CD4-positive, alpha-beta T cell treated with Interleukin-15 for 4 hours (primary cell): Measurements from ENCODE around the gene WDPCP.
"Not testable (repeated sequence)": the region's sequence is repeated elsewhere in the genome, so short reads cannot be mapped to it uniquely, and the experiment has no call there.

Source experiments
- DNase-seq: peaks from one replicate; pipeline ENCODE4 v3.0.0-alpha.2; 2020; ENCODE audit warnings: low spot score

WDPCP gene

DNA sequence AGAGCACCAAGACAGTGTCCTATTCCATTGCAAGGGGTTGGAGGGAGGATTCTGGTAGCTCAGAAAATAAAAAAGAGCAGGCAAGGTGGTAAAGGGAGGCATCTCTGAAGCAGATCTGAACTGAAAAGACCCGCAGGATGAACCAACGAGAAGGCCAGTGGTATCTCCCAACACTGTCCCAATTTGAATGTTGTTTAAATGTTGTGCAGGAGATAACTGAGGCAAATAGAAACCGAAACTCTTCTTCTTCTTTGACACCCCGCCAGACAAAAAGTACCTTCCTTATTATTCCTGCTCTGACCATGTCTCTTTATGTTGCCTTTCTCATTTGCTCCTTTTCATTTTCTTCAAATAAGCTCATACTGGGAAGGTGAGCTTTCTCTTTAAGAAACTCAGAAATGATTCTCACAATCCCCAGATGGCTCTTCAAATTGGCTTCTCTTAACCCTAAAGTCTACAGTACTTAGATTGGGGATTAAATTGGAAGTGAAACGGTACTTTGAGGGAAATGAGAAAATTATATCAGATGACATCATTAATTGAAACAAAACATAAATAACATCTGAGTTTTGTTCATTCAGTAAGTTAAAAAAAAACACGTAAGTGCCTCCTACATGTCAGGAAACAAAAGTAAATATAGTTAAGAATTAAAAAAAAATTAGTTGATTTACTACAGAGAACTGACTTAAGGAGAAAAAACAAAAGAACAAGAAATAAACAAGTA lies 143.6 kb downstream of the WDPCP start:
- DNase-seq: no peak

DNA sequence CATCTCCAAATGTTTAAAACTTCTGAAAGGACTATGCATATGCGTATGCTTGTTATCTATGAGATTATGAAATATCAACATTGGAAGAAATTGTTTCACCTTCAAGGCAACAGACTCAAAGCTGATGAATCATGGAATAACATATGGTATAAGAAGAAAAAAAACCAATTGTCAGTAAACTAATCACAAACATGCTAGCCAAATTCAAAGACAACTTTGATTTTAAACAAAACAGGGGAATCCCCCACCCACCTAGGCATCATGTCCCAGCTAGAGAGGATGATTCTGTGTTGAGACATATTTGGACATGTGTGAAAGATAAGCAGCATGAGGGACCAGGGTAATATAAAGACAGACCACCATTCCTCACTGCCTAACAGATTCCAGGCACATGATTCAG lies 147.7 kb downstream of the WDPCP start:
- no peak for DNase-seq

DNA sequence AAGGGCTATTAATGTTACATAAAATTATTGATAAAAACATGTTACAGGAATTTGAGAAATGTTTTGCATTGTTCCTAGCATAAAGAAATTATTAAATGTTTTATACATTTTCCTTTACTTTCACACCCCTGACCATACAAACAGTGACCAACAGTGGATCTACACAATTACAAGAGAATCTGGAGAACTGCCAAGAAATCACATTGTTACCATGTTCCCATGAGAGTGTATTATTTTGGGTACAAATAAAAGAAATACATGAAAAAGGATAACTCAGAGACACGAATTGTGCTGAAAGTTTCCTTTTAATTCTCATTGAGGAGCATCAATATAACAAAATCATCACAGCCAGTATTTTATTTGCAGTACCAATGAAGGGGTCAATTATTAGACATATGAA lies 150.1 kb downstream of the WDPCP start:
- DNase-seq: no peak

DNA sequence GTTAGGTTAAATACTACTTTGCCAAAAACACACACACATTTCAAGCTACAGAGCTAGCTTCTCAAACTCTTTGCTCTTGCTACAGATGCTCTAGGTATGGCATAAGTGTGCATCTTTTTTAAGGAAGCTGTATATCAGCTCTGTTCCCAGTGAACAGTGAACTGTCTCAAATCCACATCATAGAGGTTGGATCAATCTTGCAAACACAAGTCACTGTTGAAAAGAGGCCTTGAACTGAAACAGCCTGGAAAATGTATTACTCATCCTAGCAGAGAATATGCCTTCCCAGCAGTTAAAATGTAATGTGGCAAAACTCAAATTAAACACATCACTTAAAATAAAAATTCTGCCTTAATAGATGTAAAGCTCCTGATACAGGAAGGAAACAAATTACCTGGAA lies 151.8 kb downstream of the WDPCP start:
- DNase-seq: no peak

DNA sequence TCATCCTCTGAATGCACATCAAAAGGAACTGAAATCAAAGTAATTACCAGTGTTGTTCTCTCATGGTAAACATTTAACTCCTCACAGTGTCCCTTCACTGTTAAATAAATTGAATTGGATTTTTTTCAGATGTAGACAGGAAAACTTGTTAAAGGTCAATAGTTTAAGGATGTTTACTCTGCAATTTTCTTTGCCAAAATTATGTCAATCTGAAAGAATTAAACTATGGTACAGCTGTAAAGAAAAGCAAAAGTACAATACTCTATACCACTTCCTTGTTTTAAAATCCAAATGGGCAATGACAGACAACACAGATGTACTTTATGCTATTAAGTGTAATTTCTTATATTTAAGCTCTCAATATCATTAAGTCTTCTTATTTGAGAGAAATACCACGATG lies 153.2 kb downstream of the WDPCP start:
- no peak for DNase-seq

DNA sequence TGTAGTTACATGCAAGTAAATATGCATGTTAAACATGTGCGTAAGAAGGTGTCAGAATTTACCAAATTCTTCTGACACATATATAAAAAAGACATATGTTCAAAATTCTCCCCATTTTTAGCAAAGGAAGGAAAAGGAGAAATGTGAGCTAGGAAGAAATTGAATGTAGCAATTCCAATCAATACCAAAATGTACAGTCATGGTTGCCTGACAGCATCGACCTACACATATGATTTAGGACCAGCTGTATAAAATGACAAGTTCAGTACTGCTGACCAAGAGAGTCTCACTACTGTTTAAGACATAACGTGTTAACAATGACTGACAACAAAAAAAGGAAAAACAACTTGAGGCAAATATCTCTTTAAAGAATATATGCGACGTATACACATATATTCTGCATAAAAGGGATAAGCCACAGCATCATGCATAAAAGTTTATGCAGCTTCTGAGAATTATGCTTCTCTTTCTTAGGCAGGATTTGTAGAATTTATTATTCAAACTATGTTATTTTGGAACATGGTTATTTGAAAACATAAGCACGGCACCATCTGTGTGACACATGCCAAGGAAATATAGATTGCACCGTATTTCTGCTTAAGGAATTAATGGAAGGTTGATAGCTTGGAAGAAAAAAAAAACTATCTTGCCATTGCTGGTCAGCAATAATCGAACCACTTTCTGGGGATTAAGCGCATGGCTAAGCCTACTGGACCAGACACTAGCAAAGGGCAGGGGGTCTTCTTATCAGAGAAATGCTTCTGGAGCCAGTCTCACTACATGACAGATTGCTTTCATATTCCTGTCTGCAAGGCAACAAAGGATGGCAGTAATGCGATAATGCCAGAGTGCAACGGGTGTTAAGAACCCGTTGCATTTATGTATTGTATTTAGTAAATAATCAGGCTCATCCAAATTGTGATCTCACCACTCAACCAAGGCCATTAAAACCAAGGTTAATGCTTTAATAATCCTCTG lies 154.0 kb downstream of the WDPCP start:
- DNase-seq: no peak

DNA sequence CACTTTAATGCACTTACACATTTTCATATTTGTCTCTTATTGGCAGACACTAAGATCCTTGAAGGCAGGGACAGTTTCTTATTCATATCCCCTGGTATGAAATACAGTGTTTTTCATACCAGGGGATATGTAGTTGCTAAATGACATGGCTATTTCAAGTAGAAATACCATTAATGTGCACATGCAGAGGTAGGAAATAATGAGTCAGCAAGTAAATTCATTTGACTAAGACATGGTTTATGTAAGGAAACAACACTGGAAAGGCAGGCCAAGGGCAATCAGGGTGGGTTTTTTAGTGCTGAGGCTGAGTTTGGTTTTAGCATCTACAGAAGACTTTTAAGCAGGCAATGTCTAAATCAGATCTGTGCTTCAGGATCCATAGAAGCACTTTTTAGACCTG lies 155.9 kb downstream of the WDPCP start:
- DNase-seq: no peak

DNA sequence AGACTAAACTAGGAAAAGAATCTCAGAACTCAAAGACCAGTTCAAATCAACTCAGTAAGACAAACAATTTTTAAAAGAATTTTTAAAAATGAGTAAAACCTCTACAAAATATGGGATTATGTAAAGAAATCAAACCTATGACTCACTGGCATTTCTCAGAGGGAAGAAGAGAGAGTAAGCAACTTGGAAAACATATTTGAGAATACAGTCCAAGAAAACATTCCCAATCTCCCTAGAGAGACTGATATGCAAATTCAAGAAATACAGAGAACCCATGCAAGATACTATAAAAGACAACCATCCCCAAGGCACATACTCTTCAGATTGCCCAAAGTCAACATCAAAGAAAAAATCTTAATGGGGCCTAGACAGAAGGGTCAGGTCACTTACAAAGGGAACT lies 162.7 kb downstream of the WDPCP start:
- DNase-seq: no peak

DNA sequence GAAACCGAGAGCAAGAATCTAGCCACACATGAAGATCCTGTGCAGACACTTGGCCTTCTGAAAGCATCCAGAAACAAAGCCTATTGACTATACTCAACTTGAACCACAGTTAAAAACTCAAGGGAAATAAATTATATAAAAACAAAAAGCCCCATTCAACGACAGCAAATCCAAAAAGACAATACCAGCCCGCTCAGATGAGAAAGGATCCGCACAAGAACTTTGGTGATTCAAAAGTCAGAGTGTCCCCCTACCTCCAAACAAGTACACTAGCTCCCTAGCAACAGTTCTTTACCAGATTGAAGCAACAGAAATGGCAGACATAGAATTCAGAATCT lies 163.2 kb downstream of the WDPCP start:
- no peak for DNase-seq

DNA sequence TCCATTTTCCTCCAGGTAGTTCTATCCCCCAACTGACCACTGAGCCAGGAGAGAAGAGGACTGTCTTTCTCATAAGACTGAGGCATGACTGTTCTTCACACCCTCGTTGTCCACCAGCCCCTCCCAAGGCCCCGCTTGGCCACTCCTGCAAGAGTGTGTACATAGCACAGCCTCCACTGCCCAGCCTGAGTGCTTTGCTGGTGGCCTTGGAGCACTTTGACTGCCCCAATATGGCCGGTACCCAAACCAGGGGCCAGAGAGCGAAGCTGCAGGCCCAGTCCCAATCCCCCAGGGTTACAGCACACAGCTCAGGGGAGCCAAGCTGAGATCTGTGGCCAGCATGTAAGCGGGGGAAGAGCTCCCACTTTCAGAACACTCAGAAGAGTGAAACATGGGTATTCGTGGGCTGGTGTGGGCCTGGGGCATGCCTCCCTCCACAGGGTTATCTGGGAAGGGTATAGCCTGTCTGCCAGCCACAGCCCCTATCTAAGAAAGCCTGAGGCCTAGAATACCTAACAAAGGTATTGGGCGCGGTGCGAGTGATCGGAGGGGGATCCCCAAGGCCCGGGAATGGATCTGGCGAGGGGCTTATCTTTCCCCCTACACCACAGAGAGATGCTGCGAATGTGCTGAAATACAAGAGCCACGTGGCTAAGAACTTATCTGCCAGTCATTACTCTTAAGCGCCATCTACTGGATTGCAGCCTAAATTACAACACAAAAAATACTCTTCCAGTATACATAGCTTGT lies 163.8 kb downstream of the WDPCP start:
- peak; percentile 41 for DNase-seq

DNA sequence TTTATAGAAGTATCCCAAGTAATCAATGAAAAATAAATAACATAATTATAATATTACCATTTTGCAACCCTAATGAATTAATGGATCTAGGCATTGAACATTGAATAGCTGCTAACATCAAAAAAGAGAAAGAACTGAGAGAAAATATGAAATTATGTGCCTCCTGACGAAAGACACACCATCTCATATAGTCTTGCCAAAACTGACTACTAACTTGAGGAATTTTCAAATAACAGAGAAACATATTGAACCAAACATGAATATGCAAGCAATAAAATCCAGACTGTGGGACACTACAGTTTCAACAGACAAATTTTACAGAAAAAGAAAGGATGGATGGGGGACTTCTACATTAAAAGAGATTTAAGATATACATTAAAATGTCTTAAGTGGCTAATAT lies 165.7 kb downstream of the WDPCP start:
- no peak for DNase-seq

DNA sequence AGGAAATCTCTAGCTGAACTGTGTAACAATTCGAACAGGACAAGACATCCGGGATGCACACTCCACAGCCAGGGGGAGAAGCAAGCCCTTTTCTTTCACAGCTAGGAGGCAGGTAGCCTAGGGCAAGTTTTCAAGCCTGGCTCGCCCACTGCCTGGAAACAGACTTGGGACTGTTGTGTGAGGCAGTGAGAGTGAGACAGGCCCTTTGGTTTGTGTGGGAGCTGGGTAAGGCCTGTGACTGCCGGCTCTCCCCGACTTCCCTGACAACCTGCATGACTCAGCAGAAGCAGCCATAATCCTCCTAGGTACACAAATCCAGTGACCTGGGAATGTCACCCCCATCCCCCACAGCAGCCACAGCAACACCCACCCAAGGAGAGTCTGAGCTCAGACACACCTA lies 179.7 kb downstream of the WDPCP start:
- no peak for DNase-seq

DNA sequence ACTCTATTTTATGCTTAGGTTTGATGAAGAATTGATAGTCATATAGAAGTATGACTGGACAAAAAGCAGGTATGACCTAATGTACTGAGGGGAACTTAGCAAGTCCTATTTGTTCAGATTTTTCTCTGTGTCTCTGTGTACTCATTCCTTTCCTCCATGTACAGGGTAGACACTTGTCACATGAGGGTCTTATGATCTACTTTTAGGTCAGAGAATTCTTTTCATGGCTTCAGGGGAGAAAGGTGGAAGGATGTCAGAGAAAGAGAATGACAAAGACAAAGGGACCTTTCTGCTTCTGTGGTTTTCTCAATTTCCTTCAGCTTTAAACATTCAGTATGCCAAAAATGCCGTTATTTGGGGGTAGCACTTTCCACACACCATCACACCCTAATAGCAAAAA lies 181.6 kb downstream of the WDPCP start:
- no peak for DNase-seq

DNA sequence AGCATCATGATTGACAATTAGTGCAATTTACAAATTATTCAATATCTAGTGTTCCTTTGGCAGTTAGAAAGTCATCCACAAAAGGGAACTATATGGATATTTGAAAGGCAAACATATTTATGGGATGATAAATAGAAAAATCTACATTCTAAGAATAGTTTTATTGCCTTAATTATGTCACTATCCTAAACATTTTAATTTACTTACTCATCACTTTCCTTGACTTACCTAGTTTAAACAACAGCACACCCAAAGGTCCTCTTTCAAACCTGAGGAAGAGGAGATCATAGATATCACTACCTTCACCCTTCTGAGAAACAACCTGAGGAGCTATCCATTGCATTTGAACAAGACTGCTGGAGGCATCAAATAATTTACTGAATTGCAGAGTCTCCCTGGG lies 184.5 kb downstream of the WDPCP start:
- no peak for DNase-seq

DNA sequence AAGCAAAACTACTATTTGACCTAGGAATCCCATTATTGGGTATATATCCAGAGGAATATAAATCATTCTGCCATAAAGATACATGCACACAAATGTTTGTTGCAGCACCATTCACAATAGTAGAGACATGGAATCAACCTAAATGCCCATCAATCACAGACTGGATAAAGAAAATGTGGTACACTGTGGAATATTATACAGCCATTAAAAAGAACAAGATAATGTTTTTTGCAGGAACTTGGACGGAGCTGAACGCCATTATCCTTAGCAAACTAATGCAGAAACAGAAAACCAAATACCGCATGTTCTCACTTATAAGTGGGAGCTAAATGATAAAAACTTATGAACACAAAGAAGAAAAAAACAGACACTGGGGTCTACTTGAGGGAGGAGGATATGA lies 185.4 kb downstream of the WDPCP start:
- not testable (repeated sequence) for DNase-seq

DNA sequence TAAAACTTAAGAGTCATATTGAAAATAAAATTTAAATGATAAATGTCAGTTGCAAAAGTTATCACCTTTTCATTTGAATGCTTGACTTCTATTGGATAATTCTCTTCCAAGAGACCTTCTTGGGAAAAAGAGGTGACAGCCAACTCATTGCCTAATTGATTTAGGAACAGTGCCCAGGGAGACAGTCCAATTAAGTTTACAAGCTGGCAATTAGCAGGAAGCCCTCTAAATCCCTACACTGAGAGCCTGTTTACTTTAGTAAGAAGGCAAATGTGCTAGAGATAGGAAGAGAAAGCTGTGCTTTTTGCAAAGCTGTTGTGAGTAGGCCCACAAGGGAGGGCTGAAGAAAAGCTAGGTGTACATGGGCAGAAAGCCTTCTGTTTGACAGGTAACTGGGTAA lies 189.1 kb downstream of the WDPCP start:
- no peak for DNase-seq

DNA sequence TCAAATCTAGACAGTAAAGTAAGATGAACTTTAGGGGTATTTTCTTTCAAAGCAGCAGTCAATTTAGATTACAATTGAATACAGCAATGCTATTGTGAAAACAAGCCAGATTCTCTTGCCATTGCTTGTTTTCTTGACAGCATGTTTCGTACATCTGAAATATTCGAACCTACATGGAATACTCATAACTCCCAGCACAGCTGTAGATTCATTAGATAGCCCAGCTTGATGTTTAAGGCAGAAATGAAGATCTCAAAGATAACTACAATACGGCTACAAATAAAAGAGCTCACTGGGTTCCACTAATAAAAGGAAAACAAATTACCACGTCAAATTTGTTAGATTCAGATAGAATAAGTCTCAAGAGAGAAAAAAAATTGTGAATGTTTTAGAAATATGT lies 208.8 kb downstream of the WDPCP start:
- no peak for DNase-seq

DNA sequence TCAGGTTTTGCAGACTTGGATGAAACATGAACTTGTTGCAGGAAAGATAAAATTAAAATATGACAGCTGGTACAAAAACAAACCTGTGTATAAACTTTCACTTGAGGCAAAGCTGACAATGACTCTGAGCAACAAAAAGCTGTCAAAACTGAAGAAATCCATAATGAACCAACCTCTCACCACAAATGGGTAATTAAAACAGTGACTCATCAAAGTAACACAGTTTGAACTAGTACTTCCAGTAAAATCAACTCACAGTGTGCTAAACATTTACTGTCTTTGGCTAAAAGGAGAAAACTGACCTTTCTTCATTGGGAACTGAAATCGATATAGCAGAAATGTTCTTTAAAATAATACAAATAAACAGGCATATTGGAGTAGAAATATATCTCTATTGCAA lies 209.7 kb downstream of the WDPCP start:
- no peak for DNase-seq

DNA sequence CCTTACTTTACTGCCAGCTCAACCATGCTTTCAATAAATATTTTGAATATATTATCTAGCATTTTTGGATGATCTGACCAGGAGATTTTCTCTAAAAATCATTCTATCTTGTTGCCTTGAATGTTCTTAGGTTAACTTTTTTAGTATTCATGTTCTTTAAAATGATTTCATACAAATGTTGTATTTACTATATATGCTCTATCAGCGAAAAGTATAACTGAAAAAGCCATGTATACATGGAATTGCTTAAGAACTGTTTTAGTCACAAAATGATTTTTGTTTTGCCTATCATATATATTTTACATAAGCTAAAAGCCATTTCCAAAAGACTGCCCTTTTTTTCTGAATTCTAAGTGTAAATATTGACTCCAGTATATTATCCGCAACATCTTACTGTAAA lies 213.9 kb downstream of the WDPCP start:
- DNase-seq: no peak

DNA sequence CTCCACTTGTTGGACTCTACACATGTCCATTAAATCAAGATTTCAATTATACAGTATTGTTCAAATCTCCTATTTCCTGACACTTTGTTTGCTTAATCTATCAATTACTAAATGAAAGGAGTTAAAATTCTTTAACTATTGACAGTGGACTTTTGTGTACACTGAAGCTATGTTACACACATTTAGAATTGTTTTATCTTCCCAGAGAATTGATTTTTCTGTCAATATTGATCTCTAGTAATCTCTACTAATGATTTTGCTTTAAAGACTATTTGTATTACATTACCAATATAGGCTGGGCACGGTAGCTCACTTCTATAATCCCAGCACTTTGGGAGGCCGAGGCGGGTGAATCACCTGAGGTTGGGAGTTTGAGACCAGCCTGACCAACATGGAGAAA lies 215.7 kb downstream of the WDPCP start:
- no peak for DNase-seq

DNA sequence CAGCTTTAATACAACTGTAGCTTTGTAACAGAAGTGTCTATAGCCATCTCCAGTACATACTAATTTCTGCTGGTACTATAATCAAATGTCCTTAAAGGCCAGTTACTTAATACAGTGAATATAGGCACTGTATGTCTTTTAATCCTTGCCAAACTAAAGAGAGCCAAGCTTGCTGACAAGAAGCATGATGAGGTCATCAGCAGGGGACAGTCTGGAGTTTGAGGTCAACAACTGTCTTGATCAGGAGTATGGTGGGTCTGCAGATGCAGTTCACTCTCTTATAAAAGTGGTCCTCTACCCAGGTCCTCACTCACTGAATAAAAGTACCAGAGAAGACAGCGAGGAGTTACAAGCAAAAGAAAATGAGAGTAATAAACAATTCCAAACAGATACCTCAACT lies 219.1 kb downstream of the WDPCP start:
- DNase-seq: no peak

DNA sequence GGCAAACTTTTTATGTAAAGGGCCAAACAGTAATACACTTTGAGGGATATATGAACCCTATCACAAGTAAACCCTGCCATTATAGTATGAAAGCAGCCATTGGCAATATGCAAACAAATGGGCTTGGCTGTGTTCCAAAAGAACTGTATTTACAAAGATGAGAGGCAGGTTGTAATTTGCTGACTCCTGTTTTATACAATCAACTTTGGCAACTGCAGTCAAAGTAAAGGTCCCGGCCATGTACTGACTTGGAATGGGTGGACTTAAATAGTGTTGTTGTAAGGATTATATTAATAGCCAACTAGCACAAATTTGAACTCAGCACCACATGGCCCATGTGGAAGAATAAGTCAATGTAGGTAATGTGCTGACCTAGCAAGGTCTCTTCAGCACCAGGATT lies 223.4 kb downstream of the WDPCP start:
- no peak for DNase-seq

DNA sequence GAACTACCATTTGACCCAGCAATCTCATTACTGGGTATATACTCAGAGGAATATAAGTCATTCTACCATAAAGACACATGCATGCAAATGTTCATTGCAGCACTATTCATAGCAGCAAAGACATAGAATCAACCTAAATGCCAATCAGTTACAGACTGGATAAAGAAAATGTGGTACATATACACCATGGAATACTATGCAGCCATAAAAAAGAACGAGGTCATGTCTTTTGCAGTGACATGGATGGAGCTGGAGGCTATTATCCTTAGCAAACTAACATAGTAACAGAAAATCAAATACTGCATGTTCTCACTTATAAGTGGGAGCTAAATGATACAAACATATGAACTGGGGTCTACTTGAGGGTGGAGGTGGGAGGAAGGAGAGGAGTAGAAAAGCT lies 230.6 kb downstream of the WDPCP start:
- DNase-seq: not testable (repeated sequence)
